ENCODE results near the gene CMTM7.
A peak's percentile ranks its signal among the peaks of the same experiment; 100 is the strongest.

CMTM7 gene

GRCh38 chr3:32414522-32415202, 23.0 kb downstream of the CMTM7 start:
- DNase-seq, result no peak

- DNase-seq, result no peak
Measured at GRCh38 chr3:32419742-32420125, 28.1 kb downstream of the CMTM7 start.

GRCh38 chr3:32420126-32421038, 28.7 kb downstream of the CMTM7 start:
- DNase-seq, result no peak

- DNase-seq, result no peak
Measured at GRCh38 chr3:32421185-32421584, 29.5 kb downstream of the CMTM7 start.

- no peak for DNase-seq
Measured at GRCh38 chr3:32421991-32422859, 30.6 kb downstream of the CMTM7 start.

DNA sequence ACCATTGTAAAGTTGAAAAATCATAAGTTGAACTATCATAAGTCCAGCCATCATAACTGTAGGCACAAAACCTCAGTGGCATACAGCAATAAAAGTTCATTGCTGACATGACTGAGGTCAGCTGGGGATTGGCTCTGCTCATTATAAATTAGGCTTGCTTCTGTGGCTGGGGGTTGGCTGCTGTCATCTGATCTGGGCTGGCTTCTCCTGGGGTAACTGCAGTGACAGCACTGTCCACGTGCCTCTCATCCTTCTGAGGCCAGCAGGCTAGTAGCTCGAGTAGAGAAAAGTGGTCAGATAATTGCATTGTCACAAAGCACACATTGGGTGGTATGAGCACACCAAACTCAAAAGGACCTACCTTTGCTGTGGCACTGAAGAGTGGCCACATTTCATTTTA, 31.3 kb downstream of the CMTM7 start:
- no peak for DNase-seq

DNA sequence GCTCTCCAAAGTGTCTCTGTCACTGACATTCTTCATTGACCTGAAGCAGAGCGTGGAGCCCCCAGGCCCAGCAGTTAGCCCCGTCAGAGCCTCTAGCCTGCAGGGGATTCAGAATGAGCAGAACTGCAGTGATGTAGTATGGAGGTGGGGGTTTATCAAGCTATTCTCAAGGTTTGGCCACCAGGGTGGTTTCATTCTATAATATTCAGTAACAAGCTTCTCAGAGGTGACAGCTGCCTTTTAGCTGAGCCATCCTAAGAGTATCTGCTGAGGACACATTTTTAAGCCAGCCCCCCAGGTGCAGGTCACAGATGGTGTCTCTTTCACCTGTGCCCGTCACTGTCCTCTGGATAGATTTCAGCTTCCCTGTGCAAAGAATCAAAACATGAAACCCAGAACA, 31.9 kb downstream of the CMTM7 start:
- DNase-seq, result peak in 1 of 2 experiments; percentile 30

DNA sequence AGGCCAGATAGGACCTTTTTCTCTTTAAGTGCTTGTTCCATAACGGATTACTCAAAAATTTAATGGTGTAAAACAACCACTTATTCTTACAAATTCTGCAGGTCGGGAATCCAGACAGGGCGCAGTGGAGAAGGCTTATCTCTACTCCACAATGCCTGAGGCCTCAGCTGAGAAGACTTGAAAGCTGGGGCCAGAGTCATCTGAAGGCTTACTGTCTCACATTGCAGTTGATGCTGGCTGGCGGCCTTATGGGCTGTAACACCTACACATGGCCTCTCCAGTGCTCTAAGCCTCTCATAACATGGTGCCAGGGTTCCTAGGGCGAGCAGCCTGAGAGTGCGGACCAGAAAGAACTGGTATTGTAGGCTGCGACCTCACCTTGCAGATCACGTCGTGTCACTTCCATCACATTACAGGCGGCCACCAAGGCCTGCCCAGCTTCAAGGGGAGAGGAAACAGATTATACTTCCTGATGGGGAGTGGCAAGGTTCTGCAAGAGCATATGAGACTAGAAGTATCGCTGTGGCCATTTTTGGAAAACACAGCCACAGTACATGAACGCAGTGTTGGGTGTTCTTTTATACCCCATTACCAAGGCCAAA, 32.4 kb downstream of the CMTM7 start:
- no peak for DNase-seq

DNA sequence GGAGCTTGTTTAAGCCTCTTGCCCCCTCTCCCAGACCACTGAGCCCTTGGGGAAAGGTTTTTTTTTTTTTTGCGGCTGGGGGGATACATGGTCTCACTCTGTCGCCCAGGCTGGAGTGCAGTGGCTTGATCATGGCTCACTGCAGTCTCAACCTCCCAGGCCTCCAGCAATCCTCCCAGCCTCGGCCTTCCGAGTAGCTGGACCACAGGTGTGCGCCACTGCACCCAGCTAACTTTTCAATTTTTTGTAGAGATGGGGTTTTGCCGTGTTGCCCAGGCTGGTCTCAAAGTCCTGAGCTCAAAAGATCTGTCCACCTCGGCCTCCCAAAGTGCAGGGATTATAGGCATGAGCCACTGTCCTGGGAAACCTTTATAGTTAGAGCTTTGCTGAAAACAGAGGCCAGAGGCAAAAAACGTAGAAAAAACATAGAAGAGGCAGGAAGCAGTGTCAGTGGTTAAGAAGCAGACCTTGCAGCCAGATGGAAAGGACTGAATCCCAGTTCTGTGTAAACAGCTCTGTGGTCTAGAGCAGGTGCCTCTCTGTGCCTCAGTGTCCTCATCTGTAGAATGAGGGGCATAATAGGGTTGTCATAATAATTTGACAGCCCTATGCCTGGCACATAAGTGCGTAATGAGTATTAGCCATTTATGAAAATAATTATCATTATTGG, 33.1 kb downstream of the CMTM7 start:
- DNase-seq, result no peak

DNA sequence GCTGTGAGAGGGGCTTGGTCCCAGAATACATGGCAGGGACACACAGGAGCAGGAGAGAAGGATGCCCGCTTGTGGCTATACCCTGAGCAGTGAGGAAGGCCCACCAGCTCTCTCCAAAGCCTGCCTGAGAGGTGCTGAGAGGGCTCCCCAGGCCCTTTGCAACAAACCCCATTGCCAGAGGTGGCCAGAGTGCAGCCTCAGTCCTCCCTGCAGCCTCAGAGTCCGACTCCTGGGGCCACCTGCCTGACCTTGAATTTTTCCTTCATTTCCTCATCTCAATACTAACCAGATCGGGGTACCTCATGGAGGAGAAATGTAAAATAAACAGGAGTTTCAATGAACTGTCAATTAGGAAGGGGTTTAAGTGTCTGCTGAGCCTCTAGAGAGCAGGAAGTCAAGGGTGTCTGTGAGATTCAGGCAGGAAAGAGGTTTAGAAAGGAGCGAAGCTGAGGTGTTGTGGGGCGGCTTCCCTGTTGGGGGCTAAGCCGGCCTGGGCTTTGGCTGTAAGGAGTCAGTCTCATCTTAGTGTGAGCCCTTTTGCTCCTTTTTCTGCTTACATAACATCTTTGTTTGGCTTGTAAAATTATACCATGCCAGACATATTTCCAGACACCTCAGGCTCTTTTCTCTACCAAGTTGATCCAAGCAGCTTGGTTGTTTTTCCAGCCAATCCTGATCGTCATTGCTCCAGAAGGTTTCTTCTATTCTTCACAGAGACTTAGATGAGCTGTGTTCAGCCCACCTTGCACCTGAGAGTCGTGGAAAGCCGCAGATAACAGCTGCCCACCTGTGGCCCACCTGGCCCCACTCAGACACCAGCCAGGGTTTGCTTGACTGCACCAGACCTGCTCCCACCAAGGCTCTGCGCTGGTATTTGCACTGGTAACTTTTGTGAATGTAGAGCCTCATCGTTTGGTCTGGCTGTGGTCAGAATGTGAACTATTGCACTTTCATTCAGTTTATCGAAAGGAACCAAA, 36.7 kb downstream of the CMTM7 start:
- no peak for DNase-seq

DNA sequence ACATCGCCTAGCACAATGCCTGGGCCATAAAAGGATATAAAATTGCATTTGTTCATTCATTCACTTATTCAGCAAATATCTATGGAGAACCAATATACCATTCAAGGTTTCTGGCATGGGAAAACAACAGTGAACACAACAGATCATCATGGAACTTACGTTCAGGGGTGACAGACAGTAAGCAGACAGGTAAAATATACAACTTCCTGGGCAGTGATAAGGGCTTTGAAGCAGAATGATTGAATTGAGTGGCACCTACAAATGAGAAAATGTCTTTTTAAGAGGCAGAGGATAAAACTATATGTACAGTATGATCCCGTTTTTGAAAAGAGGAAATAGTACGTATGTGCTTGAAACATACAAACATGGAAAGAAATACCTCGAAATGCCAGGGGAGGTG, 39.2 kb downstream of the CMTM7 start:
- DNase-seq, result no peak

DNA sequence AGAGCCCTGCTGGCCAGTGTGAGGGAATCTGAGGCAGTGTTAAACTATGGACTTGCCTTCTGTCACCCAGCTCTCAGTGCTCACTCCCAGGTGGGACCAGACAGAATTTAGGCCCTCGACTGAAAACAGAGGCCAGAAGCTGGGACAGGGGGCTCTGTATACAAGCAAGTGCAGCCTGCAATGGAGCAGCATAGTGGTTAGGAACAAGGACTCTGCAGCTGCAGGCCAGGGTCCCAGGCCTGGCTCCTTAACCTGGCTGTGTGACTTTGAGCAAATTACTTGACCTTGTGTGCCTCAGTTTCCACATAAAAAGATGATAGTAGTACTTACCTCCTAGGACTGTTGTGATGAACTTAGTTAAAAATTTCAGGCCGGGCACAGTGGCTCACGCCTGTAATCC, 39.8 kb downstream of the CMTM7 start:
- DNase-seq, result no peak

GRCh38 chr3:32432045-32432710, 40.5 kb downstream of the CMTM7 start:
- DNase-seq, result no peak

DNA sequence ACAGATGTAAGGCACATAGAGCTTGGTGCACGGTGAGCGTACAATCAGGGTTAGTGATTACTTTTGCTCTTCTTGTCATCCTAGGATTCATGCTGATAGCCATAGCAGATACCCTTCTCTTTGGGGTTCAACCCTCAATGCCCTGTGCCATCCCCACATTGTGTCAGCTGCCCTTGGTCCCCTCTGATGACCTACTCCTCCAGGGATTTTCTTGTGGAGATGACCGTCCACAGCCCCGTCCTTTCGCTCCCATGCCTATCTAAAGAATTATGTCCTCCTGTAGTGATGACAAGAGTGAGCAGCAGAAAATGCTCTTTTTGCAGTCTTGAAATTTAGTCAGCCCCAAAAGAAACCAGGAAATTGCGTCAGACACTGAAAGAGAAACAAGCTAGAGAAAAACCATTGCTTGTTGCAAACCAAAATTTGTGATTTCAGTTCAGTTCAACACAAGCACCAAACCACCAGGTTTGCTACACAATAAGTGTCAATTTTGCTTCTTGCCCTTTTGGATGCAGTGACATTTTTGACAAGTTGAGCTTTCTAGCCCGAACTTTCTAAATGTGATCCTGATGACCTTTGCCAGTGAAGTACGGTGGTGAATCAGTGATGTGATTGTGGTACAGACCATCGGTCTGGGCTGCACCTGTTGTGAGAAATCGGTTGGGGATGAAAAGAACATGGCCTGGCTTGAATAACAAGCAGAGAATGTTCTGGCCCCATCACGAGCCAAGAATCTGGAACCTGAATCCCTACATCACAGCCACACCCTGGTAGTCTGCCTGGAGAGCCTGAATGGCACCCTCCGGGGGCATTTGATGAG, 41.3 kb downstream of the CMTM7 start:
- no peak for DNase-seq

- DNase-seq, result no peak
Measured at GRCh38 chr3:32434206-32434605, 42.6 kb downstream of the CMTM7 start.

DNA sequence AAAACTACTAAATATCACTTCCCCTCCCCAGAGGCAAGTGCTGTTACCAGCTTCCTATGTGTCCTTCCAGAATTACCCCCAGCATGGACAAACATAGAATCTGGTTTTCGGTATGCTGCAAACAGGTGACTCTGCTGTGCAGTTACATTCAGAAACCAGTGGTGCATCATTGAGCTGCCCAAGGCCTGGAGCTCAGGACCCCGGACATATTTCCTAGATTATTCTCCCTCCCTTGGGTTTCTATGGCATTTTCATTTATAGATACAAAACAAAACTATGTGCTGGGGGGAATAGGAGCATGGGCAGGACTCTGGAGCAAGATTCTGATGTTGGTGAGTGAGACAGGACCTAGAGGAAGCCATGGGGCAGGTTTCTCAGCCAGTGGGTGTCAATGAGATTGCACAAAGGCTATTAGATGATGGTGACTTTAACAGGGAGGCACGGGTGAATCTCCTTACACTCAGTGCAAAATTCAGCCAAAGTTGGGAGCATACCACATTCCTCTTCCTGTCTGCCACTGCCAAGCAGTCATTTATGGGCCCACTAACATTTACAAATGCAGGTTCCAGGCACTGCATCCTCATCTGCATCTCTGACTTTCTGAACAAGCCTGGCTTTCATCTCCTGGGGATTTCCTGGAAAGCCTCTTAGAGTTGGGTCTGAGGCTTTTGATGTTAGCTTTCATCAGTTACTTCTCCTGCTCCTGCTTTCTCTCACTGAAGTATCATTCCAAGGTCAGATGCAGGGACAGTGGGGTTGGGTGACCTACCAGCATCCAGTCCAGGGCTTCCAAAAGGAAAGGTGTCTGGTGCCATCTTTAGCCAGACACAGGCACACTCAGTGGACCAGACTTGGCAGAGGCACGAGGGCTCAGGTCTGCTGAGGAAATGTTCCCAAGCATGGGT, 44.5 kb downstream of the CMTM7 start:
- no peak for DNase-seq

DNA sequence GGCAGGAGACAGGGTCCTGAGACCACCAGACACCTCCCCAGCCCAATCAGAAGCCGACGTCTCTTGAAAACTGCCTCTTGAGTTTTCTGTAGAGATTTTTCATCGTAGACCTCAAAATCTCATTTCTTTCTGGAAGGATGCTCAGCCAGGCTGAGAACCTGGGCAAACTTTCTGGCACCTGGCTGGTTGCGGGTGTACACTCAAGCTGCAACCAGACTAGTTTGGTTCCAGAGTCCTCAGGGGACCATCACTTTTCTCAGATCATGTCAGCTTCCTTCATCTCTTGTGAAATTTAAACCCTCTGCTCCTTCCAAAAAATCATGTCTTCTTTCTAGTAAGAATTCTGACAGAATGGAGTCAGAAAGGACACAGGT, 45.1 kb downstream of the CMTM7 start:
- no peak for DNase-seq

GRCh38 chr3:32437896-32438295, 46.2 kb downstream of the CMTM7 start:
- DNase-seq, result no peak
